GM15510 (cell line): ENCODE results near the gene SLC8A2.

Experiments used
- POLR2A ChIP-seq: IDR thresholded peaks from 3 replicates; pipeline ENCODE4 v1.6.1; 2011; ENCODE audit warnings: borderline replicate concordance; ENCODE audit not compliant: insufficient read length; ENCODE audit errors: extremely low read depth

The SLC8A2 gene

GRCh38 chr19:47509170-47509847 is 37.6 kb upstream of the SLC8A2 start:
- TF ChIP-seq POLR2A, result no peak

- no peak for TF ChIP-seq POLR2A
Measured at GRCh38 chr19:47508721-47509120, 37.0 kb upstream of the SLC8A2 start.

- TF ChIP-seq POLR2A, result no peak
Measured at GRCh38 chr19:47507924-47508553, 36.3 kb upstream of the SLC8A2 start.

- no peak for TF ChIP-seq POLR2A
Measured at GRCh38 chr19:47507012-47507411, 35.3 kb upstream of the SLC8A2 start.

GRCh38 chr19:47506459-47506858 is 34.8 kb upstream of the SLC8A2 start:
- TF ChIP-seq POLR2A, result no peak

GRCh38 chr19:47505506-47505905 is 33.8 kb upstream of the SLC8A2 start:
- no peak for TF ChIP-seq POLR2A

- TF ChIP-seq POLR2A, result no peak
Measured at GRCh38 chr19:47503826-47504150, 32.1 kb upstream of the SLC8A2 start.

- TF ChIP-seq POLR2A, result no peak
Measured at GRCh38 chr19:47503130-47503825, 31.6 kb upstream of the SLC8A2 start.

- no peak for TF ChIP-seq POLR2A
Measured at GRCh38 chr19:47499863-47500830, 28.5 kb upstream of the SLC8A2 start.

GRCh38 chr19:47499371-47499770 is 27.7 kb upstream of the SLC8A2 start:
- TF ChIP-seq POLR2A, result no peak

- TF ChIP-seq POLR2A, result no peak
Measured at GRCh38 chr19:47498561-47498960, 26.9 kb upstream of the SLC8A2 start.

- TF ChIP-seq POLR2A, result no peak
Measured at GRCh38 chr19:47497821-47498520, 26.3 kb upstream of the SLC8A2 start.

GRCh38 chr19:47497050-47497766 is 25.5 kb upstream of the SLC8A2 start:
- no peak for TF ChIP-seq POLR2A
